ENCODE measurements around the gene LGR5.

The LGR5 gene

DNA sequence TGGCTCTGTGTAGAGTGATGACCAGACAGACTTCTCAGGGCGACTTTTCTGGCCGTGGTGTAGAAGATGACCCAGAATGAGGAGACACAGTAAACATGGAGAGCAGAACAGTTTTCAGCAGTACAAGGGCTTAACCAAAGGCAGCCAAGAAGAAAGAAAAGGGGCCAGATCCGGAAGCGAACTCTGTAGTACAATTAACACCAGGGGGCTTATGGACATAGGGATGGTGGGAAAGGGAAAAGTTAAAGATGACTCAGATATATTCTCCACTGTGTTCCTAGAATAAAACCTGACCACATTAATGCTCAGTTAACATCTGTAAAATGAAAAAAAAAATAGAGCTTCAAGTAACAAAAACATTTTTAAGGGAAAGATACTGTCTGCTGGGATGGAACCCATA lies 60.2 kb downstream of the LGR5 start:
- Histone ChIP-seq H3K36me3 (no peaks in the 10 kb centered on the region), H3K27me3 (ENCODE audit: insufficient read depth, low read depth, severe bottlenecking) (no peaks in the 10 kb centered on the region), H3K4me3 (ENCODE audit: low read depth, low read length) (no peak overlapping the region), H3K9me3 (ENCODE audit: severe bottlenecking) (no peaks in the 10 kb centered on the region), H3K27ac (no peak overlapping the region)
- TF ChIP-seq, protein P1, sequence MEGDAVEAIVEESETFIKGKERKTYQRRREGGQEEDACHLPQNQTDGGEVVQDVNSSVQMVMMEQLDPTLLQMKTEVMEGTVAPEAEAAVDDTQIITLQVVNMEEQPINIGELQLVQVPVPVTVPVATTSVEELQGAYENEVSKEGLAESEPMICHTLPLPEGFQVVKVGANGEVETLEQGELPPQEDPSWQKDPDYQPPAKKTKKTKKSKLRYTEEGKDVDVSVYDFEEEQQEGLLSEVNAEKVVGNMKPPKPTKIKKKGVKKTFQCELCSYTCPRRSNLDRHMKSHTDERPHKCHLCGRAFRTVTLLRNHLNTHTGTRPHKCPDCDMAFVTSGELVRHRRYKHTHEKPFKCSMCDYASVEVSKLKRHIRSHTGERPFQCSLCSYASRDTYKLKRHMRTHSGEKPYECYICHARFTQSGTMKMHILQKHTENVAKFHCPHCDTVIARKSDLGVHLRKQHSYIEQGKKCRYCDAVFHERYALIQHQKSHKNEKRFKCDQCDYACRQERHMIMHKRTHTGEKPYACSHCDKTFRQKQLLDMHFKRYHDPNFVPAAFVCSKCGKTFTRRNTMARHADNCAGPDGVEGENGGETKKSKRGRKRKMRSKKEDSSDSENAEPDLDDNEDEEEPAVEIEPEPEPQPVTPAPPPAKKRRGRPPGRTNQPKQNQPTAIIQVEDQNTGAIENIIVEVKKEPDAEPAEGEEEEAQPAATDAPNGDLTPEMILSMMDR (IDR thresholded peaks at IDR 0.05; ENCODE audit: low read depth, low read length): no peak
- no peak for DNase-seq

DNA sequence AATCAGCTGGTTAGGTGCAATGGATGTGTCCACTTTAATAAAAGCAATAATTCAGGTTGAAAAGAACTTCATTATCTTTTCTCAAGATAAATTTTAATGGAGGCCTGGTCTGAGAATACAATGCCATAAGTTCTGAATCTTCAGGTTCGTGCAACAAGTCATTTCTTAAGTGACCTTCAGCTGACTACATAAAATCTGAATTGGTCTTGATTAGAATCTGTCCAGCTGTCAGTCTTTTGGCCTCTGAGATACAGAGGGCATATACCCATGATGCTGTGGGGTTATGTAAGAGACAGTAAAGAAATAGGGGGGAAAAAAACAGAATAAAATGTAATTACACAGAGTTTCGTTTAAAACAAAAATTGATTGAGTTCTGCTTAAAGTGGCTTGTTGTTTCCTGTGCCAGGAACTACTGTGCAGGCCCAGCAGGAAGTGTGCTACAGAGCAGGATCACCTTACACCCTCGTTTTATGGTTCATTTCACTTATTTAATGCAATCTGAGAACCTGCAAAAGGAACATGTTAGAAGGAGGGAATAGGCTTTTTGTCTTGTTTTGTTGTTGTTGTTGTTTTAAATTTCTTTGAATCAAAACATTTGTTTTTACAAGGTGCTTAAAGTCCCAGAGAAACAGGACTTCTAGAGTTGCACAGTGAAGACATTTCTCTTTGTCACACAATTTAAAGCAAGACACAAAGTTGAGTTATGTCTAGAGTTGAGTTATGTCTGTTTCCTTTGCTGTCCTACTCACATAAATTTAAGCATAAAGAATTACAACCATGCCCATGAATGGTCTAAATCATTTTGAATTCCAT lies 64.2 kb downstream of the LGR5 start:
- Histone ChIP-seq H3K27ac (no peak overlapping the region), H3K4me3 (ENCODE audit: low read depth, low read length) (no peak overlapping the region), H3K27me3 (ENCODE audit: insufficient read depth, low read depth, severe bottlenecking) (no peaks in the 10 kb centered on the region), H3K36me3 (no peaks in the 10 kb centered on the region), H3K9me3 (ENCODE audit: severe bottlenecking) (no peaks in the 10 kb centered on the region)
- DNase-seq: no peak
- TF ChIP-seq, protein P1 (IDR thresholded peaks at IDR 0.05; ENCODE audit: low read depth, low read length): no peak

DNA sequence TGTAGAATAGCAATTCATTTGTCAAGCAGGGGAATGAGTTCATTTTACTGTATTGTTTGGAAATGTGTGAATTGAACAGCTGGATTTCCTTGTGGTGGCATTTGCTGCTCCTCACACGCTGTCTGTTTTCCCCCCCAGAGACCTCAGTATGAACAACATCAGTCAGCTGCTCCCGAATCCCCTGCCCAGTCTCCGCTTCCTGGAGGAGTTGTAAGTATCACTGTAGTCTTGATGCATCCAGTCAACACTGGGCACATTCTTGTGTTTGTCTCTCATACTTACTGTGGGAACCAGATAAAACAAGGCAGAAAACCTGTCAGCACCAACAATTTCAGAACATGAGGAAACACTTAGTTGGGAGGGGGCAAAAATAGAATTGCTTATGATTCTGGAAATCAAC lies 64.9 kb downstream of the LGR5 start:
- Histone ChIP-seq H3K27ac (no peak overlapping the region), H3K27me3 (ENCODE audit: insufficient read depth, low read depth, severe bottlenecking) (no peaks in the 10 kb centered on the region), H3K4me3 (ENCODE audit: low read depth, low read length) (no peak overlapping the region), H3K9me3 (ENCODE audit: severe bottlenecking) (no peaks in the 10 kb centered on the region), H3K36me3 (no peaks in the 10 kb centered on the region)
- no peak for DNase-seq
- TF ChIP-seq, protein P1 (IDR thresholded peaks at IDR 0.05; ENCODE audit: low read depth, low read length): no peak

DNA sequence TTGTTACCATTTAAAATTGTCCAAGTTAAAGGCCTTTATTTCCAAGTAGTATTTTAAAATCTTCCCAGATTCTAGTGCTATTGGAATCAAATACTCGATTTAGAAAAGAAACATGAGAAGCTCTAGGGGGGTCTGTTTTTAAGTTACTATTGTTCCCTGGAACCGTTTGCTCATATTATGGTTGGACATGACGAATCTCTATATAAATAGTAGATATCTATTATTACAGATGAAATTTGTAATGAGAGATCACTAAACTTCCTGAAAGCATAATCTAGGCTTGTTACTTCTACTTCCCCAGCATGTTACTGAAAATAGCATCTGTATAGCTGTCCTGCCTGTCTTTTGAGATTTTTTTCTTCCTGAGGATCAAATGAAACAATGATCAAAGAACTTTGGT lies 70.1 kb downstream of the LGR5 start:
- Histone ChIP-seq H3K36me3 (no peaks in the 10 kb centered on the region), H3K4me3 (ENCODE audit: low read depth, low read length) (no peak overlapping the region), H3K9me3 (ENCODE audit: severe bottlenecking) (no peaks in the 10 kb centered on the region), H3K27me3 (ENCODE audit: insufficient read depth, low read depth, severe bottlenecking) (no peaks in the 10 kb centered on the region), H3K27ac (no peak overlapping the region)
- TF ChIP-seq, protein P1 (IDR thresholded peaks at IDR 0.05; ENCODE audit: low read depth, low read length): no peak
- no peak for DNase-seq

DNA sequence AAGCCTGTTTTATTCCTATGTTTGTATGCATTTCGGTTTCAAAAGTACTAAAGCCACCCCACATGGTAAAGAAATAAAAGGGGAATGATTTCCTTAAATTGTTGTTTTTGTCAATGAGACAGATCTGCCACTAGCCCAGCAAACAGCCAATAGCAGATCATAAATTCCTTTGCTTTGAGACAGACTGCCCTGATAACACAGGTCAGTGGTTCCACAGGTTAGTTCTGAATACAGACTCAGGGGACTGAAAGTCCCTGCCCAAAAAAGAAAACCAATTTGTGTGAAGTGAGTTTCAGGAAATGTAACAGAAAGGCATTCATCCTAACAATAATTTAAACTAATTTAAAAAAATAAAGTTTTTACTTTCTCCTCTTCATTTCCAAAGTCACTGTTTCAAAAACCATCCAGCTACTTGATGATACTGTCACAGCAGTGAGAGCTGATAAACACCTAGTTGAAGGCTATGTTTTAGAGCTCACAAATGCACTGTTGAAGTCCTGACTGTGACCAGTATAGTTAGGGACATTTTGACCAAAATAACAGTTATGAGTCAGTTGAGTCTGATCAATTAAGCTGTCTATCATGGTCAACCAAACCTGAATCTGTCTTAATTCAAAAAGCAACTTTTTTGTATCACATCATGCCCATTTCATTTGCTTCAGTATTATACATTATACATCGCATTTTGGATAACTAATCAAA lies 77.7 kb downstream of the LGR5 start:
- Histone ChIP-seq H3K27me3 (ENCODE audit: insufficient read depth, low read depth, severe bottlenecking) (no peaks in the 10 kb centered on the region), H3K9me3 (ENCODE audit: severe bottlenecking) (no peaks in the 10 kb centered on the region), H3K4me3 (ENCODE audit: low read depth, low read length) (no peak overlapping the region), H3K27ac (no peak overlapping the region), H3K36me3 (no peaks in the 10 kb centered on the region)
- TF ChIP-seq, protein P1 (IDR thresholded peaks at IDR 0.05; ENCODE audit: low read depth, low read length): no peak
- no peak for DNase-seq

All from WERI-Rb-1 (cell line).